GM23338 (cell line): Measurements from ENCODE around the gene SH3BP2. TPM values are rescaled to one million over a fixed set of nuclear protein-coding genes. Genes with fewer than 3 reads are reported as not detected.

Source experiments
- ATAC-seq: fragments of 200-7000 bp; cut with Tn5 transposase; 3 replicates; pipeline ENCODE4 v1.9.1; 2020
- DNase-seq: peaks from one replicate; pipeline ENCODE4 v3.0.0-alpha.2; 2015; ENCODE audit warnings: low spot score
- H2AFZ ChIP-seq: fragments of 200-600 bp; sonication (generic); 2 replicates; pipeline ENCODE4 v1.8.0; 2016; ENCODE audit warnings: antibody characterized with exemption, mild to moderate bottlenecking, moderate library complexity
- H3F3A ChIP-seq: fragments of 200-600 bp; sonication (generic); replicated peaks from 2 replicates; pipeline ENCODE4 v1.8.0; 2017; ENCODE audit warnings: antibody characterized with exemption, mixed run types, low read depth
- H3K27ac ChIP-seq: fragments of 200-600 bp; sonication (generic); 2 replicates; pipeline ENCODE4 v1.6.1; 2016; ENCODE audit warnings: low read depth
- H3K27me3 ChIP-seq: fragments of 200-600 bp; sonication (generic); 2 replicates; pipeline ENCODE4 v1.8.0; 2016; ENCODE audit warnings: mild to moderate bottlenecking, mixed run types, moderate library complexity; ENCODE audit not compliant: insufficient read depth
- H3K36me3 ChIP-seq: fragments of 200-600 bp; sonication (generic); 2 replicates; pipeline ENCODE4 v1.8.0; 2016; ENCODE audit warnings: mild to moderate bottlenecking; ENCODE audit not compliant: insufficient read depth
- H3K4me1 ChIP-seq: fragments of 200-600 bp; sonication (generic); 2 replicates; pipeline ENCODE4 v1.8.0; 2016; ENCODE audit warnings: mild to moderate bottlenecking, moderate library complexity; ENCODE audit not compliant: insufficient read depth
- H3K4me2 ChIP-seq: fragments of 200-600 bp; sonication (generic); 2 replicates; pipeline ENCODE4 v1.7.1; 2017; ENCODE audit warnings: mixed run types
- H3K4me3 ChIP-seq: fragments of 200-600 bp; sonication (generic); 2 replicates; pipeline ENCODE4 v1.6.1; 2016; ENCODE audit warnings: mixed run types
- H3K79me2 ChIP-seq: fragments of 200-600 bp; sonication (generic); replicated peaks from 2 replicates; pipeline ENCODE4 v1.8.0; 2017; ENCODE audit warnings: mild to moderate bottlenecking; ENCODE audit not compliant: insufficient read depth
- H3K9me2 ChIP-seq: fragments of 200-600 bp; sonication (generic); 2 replicates; pipeline ENCODE4 v1.8.0; 2017; ENCODE audit not compliant: insufficient read depth
- H4K20me1 ChIP-seq: fragments of 200-600 bp; sonication (generic); replicated peaks from 2 replicates; pipeline ENCODE4 v1.8.0; 2017; ENCODE audit warnings: mild to moderate bottlenecking; ENCODE audit not compliant: insufficient read depth
- H3K27ac Mint-ChIP-seq: 2 replicates; pipeline ENCODE4 v1.8.0; 2020; ENCODE audit warnings: inconsistent platforms, mild to moderate bottlenecking, moderate library complexity, mixed read lengths
- H3K27me3 Mint-ChIP-seq: 3 replicates; pipeline ENCODE4 v1.8.0; 2022; ENCODE audit warnings: low read depth, mild to moderate bottlenecking, moderate library complexity, mixed read lengths, inconsistent platforms; ENCODE audit not compliant: insufficient read depth, poor library complexity
- H3K36me3 Mint-ChIP-seq: 3 replicates; pipeline ENCODE4 v1.8.0; 2021; ENCODE audit warnings: low read depth, mild to moderate bottlenecking, inconsistent platforms, moderate library complexity, mixed read lengths
- H3K4me1 Mint-ChIP-seq: 3 replicates; pipeline ENCODE4 v1.8.0; 2020; ENCODE audit warnings: mild to moderate bottlenecking, inconsistent platforms, mixed read lengths
- H3K4me3 Mint-ChIP-seq: 3 replicates; pipeline ENCODE4 v1.8.0; 2021; ENCODE audit warnings: moderate library complexity, mild to moderate bottlenecking, inconsistent platforms, mixed read lengths
- H3K9me3 Mint-ChIP-seq: 3 replicates; pipeline ENCODE4 v1.8.0; 2020; ENCODE audit warnings: moderate library complexity, mild to moderate bottlenecking, inconsistent platforms, mixed read lengths
- CREB1 ChIP-seq: fragments of 250-450 bp; sonication (Bioruptor Pico); IDR thresholded peaks from 2 replicates; pipeline ENCODE4 v1.5.0; 2020; ENCODE audit warnings: low read depth, mild to moderate bottlenecking, moderate library complexity
- CTCF ChIP-seq, 2 experiments: fragments of 200-600 bp in 1 of 2; sonication (generic) in 1 of 2; conservative IDR thresholded peaks; 2 replicates each; pipeline versions ENCODE4 v1.5.1 to v1.6.1; 2016 to 2017; ENCODE audit warnings: antibody characterized with exemption in 2 of 2, low read depth in 2 of 2, mild to moderate bottlenecking in 2 of 2, moderate library complexity in 1 of 2
- EZH2 ChIP-seq: fragments of 200-600 bp; sonication (generic); IDR thresholded peaks from one replicate; pipeline ENCODE4 v1.8.0; 2017; ENCODE audit warnings: antibody characterized with exemption, mild to moderate bottlenecking, low read depth; ENCODE audit not compliant: unreplicated experiment
- EZH2phosphoT487 ChIP-seq: fragments of 200-600 bp; sonication (generic); IDR thresholded peaks from one replicate; pipeline ENCODE4 v1.8.1; 2018; ENCODE audit warnings: antibody characterized with exemption; ENCODE audit not compliant: unreplicated experiment
- JUNB ChIP-seq: IDR thresholded peaks from one replicate; pipeline ENCODE4 v1.6.1; 2016; ENCODE audit warnings: antibody characterized with exemption; ENCODE audit not compliant: unreplicated experiment
- NANOG ChIP-seq: IDR thresholded peaks from 2 replicates; pipeline ENCODE4 v1.6.1; 2016; ENCODE audit warnings: antibody characterized with exemption, borderline replicate concordance
- POLR2AphosphoS5 ChIP-seq: IDR thresholded peaks from 2 replicates; pipeline ENCODE4 v1.6.1; 2016; ENCODE audit warnings: antibody characterized with exemption, low read depth
- REST ChIP-seq: IDR thresholded peaks from one replicate; pipeline ENCODE4 v1.6.1; 2018; ENCODE audit warnings: antibody characterized with exemption; ENCODE audit not compliant: unreplicated experiment
- STAT1 ChIP-seq: IDR thresholded peaks from one replicate; pipeline ENCODE4 v1.6.1; 2016; ENCODE audit warnings: antibody characterized with exemption; ENCODE audit not compliant: unreplicated experiment
- ZNF114 ChIP-seq: fragments of 250-450 bp; sonication (Bioruptor Pico); IDR thresholded peaks from 2 replicates; pipeline ENCODE4 v1.5.0; 2020; ENCODE audit warnings: mild to moderate bottlenecking, moderate library complexity
- ZNF331 ChIP-seq: fragments of 250-450 bp; sonication (Bioruptor Pico); IDR thresholded peaks from 2 replicates; pipeline ENCODE4 v1.5.0; 2020; ENCODE audit warnings: low read depth, mild to moderate bottlenecking, moderate library complexity
- polyA plus RNA-seq: library from polyadenylated mRNA; unstranded; fragments of >200 nt; fragmentation: Nextera tagmentation; extraction: Ambion mirVana; gene quantifications from 2 replicates; pipeline ENCODE4 v1.2.1, GENCODE V29; 2016
- total RNA-seq: library from RNA; depleted of rRNA; stranded (reverse); fragments of >200 nt; shearing (Covaris generic); gene quantifications from 2 replicates; pipeline ENCODE4 v1.2.3, GENCODE V29; 2014

The SH3BP2 gene
- total and polyA plus RNA-seq, 2 experiments from 2014 or later = 15.2 to 43.9 TPM

DNA sequence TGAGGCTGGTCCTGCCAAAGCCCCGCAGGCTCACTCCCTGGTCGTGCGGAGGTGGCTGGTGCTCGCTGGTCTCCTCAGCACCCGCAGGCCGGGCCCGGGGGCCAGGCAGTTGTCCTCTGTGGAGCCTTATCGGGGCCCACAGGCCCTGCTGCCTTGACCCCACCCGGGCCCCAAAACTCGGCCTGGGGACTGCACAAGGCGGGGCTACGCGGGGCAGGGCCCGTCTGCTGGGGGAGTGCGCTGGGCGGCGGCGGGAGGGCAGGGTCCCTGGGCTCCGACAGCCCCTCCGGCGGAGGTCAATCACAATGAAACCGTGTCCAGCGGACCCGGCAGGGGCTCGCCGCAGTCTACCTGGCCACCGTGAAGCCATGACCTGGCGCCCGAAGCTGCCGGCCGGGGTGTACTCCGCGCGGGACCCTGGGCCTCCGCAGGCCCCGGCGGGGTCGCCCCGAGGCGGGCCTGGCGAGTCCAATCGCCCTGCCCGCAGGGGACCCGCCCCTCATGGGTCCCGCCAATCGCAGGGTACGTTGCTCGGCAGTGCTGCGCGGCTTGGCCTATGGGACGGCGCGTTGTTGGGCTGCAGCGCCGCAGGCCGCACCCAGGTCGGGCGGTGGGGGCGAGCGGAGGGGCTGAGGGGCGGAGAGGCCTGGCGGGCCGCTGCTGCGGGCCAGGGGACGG lies 50.5 kb downstream of the SH3BP2 start, which contains the start of gene ADD1:
Gene ADD1 (plus strand): TSS at position 582 of the 678 bp plus-strand sequence. CDS start 32,072 bp downstream, outside the sequence.
- Mint-ChIP-seq H3K27me3 (peaks cover 3% of the 10 kb centered on the region), H3K4me3 (peak within 1 kb of the TSS; percentile 81), H3K36me3 (peaks cover 3% of the 10 kb centered on the region; the same call in 1 of the 3 replicates), H3K4me1 (peaks cover 16% of the 10 kb centered on the region), H3K9me3 (peaks cover 4% of the 10 kb centered on the region; the same call in 1 of the 3 replicates), H3K27ac (peak within 1 kb of the TSS; percentile 81)
- peak; percentile 92 for ATAC-seq
- TF ChIP-seq CREB1 (CRISPR knock-in tag) (no peak), EZH2 (no peak), POLR2AphosphoS5 (peak; percentile 90), STAT1 (no peak)
- Histone ChIP-seq H4K20me1 (no peaks in the 10 kb centered on the region; the same call in 1 of the 2 replicates), H3K27me3 (no peaks in the 10 kb centered on the region), H2AFZ (peak within 1 kb of the TSS; percentile 54; the same call in 1 of the 2 replicates), H3K36me3 (no peaks in the 10 kb centered on the region), H3K9me2 (no peaks in the 10 kb centered on the region), H3K79me2 (peaks cover 42% of the 10 kb centered on the region), H3K27ac (no peak within 1 kb of the TSS), H3K4me1 (peaks cover 5% of the 10 kb centered on the region; the same call in 1 of the 2 replicates), H3K4me3 (peak within 1 kb of the TSS; percentile 67), H3K4me2 (peak within 1 kb of the TSS; percentile 93), H3F3A (0 out of 2 replicates have a peak, but pooled peaks cover 2% of the 10 kb centered on the region)
- peak; percentile 93 for DNase-seq

DNA sequence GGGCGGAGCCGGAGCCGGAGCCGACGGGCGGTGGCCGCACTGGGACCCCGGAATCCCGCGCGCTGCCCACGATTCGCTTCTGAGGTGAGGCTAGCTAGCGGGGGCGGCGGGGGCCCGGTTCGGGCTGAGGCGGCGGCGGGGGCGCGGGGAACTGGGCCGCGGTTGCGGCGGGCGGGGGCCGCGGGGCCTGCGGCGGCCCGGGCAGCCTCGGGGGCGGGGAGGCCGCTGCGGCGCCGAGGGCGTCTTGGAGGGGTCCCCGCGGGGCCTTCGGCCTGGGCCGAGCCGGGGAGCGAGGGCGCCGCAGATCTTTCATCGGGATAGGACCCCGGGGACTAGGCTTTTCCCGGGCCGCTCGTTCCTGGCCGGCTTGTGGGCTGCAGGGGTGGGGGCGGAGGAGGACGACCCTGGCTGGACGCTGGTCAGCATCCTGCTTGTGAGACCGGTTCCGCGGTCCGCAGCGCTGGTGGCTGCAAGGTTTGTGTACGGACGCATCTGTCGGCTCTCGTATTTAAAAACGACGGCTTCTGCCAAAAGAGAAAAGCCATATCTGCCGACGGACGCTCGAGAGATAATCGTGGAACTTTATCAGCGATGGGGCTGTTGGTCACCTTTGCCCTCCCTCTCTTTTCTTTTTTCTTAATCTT lies 51.2 kb downstream of the SH3BP2 start:
- Mint-ChIP-seq H3K9me3 (peaks cover 4% of the 10 kb centered on the region; the same call in 1 of the 3 replicates), H3K27ac (peak overlapping the region; percentile 81), H3K36me3 (peaks cover 3% of the 10 kb centered on the region; the same call in 1 of the 3 replicates), H3K27me3 (peaks cover 3% of the 10 kb centered on the region), H3K4me1 (peaks cover 16% of the 10 kb centered on the region), H3K4me3 (peak overlapping the region; percentile 81)
- Histone ChIP-seq H3K36me3 (no peaks in the 10 kb centered on the region), H3K4me1 (peaks cover 4% of the 10 kb centered on the region; the same call in 1 of the 2 replicates), H4K20me1 (no peaks in the 10 kb centered on the region; the same call in 1 of the 2 replicates), H3F3A (no peaks in the 10 kb centered on the region), H3K9me2 (no peaks in the 10 kb centered on the region), H3K27ac (no peak overlapping the region), H3K4me2 (peak overlapping the region; percentile 86), H3K27me3 (no peaks in the 10 kb centered on the region), H3K4me3 (peak overlapping the region; percentile 67), H3K79me2 (peaks cover 49% of the 10 kb centered on the region), H2AFZ (no peak overlapping the region)
- DNase-seq = peak; percentile 61
- ATAC-seq = peak; percentile 12
- TF ChIP-seq CTCF (conservative IDR thresholded peaks at IDR 0.05; ENCODE audit: low read depth in 2 of 2) (no peak), CREB1 (CRISPR knock-in tag) (no peak), ZNF114 (no peak), REST (no peak), STAT1 (no peak), EZH2phosphoT487 (no peak), ZNF331 (CRISPR knock-in tag) (no peak), EZH2 (no peak), NANOG (no peak), JUNB (no peak)
